ENCODE results near the gene MLYCD. TPM values are rescaled to one million over a fixed set of nuclear protein-coding genes. Genes with fewer than 3 reads are reported as not detected.
A peak's percentile ranks its signal among the peaks of the same experiment; 100 is the strongest.

Gene MLYCD
- total and polyA plus RNA-seq, 2 donors from 2014 or later: 8.8 to 9.1 TPM

DNA sequence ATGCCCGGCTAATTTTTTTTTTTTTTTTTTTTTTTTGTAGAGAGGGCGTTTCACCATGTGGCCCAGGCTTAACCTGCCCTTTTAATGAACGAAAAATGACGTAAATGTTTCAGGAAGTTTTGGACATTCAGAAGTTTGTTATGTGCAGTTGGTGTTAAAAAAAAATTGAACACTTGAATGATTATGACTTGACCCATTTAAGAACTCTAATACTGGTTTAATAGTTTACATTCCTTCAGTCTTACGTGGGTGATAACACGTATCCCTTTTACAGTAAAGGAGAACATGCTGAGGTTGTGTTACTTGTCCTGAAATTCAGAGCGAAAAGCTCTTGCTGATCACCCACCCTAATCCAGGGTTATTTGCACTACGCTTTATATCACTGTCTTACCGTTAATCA is 1.7 kb downstream of the MLYCD start:
- Histone ChIP-seq H3K4me1 (ENCODE audit: control insufficient read depth in 2 of 3, insufficient read depth in 2 of 3, low read depth in 1 of 3, low read length in 3 of 3) (peaks cover 0 to 11% (median 6%) of the 10 kb centered on the region in 3 donors), H3K27me3 (ENCODE audit: control insufficient read depth, insufficient read depth, low read length) (no peaks in the 10 kb centered on the region), H3K4me3 (ENCODE audit: low read length in 3 of 3) (no peak overlapping the region), H3K9me3 (ENCODE audit: control insufficient read depth in 2 of 3, insufficient read depth in 1 of 3, low read length in 3 of 3) (no peaks in the 10 kb centered on the region), H3K9ac (ENCODE audit: low read length in 3 of 3) (no peak overlapping the region), H3K27ac (ENCODE audit: low read depth in 2 of 2, low read length in 2 of 2) (no peak overlapping the region), H3K36me3 (ENCODE audit: control insufficient read depth in 2 of 3, insufficient read depth in 3 of 3, low read length in 3 of 3) (peaks cover 0 to 4% (median 0%) of the 10 kb centered on the region in 3 donors)
- intact Hi-C loops (cut with DNase I): no loop called here
- FAIRE-seq: no peak
- TF ChIP-seq, protein P1, sequence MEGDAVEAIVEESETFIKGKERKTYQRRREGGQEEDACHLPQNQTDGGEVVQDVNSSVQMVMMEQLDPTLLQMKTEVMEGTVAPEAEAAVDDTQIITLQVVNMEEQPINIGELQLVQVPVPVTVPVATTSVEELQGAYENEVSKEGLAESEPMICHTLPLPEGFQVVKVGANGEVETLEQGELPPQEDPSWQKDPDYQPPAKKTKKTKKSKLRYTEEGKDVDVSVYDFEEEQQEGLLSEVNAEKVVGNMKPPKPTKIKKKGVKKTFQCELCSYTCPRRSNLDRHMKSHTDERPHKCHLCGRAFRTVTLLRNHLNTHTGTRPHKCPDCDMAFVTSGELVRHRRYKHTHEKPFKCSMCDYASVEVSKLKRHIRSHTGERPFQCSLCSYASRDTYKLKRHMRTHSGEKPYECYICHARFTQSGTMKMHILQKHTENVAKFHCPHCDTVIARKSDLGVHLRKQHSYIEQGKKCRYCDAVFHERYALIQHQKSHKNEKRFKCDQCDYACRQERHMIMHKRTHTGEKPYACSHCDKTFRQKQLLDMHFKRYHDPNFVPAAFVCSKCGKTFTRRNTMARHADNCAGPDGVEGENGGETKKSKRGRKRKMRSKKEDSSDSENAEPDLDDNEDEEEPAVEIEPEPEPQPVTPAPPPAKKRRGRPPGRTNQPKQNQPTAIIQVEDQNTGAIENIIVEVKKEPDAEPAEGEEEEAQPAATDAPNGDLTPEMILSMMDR (IDR thresholded peaks at IDR 0.05; ENCODE audit: borderline replicate concordance, extremely low read depth, insufficient read depth): no peak
- no peak for DNase-seq

- no peak for DNase-seq
- intact Hi-C loops (cut with DNase I): no loop called here
- Histone ChIP-seq H3K27ac (ENCODE audit: low read depth in 2 of 2, low read length in 2 of 2) (no peak overlapping the region), H3K9ac (ENCODE audit: low read length in 3 of 3) (no peak overlapping the region), H3K4me1 (ENCODE audit: control insufficient read depth in 2 of 3, insufficient read depth in 2 of 3, low read depth in 1 of 3, low read length in 3 of 3) (peaks cover 0 to 11% (median 6%) of the 10 kb centered on the region in 3 donors), H3K9me3 (ENCODE audit: control insufficient read depth in 2 of 3, insufficient read depth in 1 of 3, low read length in 3 of 3) (no peaks in the 10 kb centered on the region), H3K27me3 (ENCODE audit: control insufficient read depth, insufficient read depth, low read length) (no peaks in the 10 kb centered on the region), H3K4me3 (ENCODE audit: low read length in 3 of 3) (no peak overlapping the region), H3K36me3 (ENCODE audit: control insufficient read depth in 2 of 3, insufficient read depth in 3 of 3, low read length in 3 of 3) (peaks cover 0 to 4% (median 0%) of the 10 kb centered on the region in 3 donors)
- FAIRE-seq: no peak
- TF ChIP-seq, protein P1 (IDR thresholded peaks at IDR 0.05; ENCODE audit: borderline replicate concordance, extremely low read depth, insufficient read depth): no peak
These were observed 2.2 kb downstream of the MLYCD start for GRCh38 chr16:83901101-83901500.

GRCh38 chr16:83903751-83904150 is 4.8 kb downstream of the MLYCD start:
- peak in 3 of 5 donors; percentile 53 to 63 (median 55) for DNase-seq
- no peaks in the 10 kb centered on the region for H3K27me3 ChIP-seq (ENCODE audit: control insufficient read depth, insufficient read depth, low read length)
- TF ChIP-seq, protein P1 (IDR thresholded peaks at IDR 0.05; ENCODE audit: borderline replicate concordance, extremely low read depth, insufficient read depth): no peak
- H3K9ac ChIP-seq (ENCODE audit: low read length in 3 of 3): no peak overlapping the region
- H3K4me1 ChIP-seq (ENCODE audit: control insufficient read depth in 2 of 3, insufficient read depth in 2 of 3, low read depth in 1 of 3, low read length in 3 of 3): peaks cover 0 to 6% (median 6%) of the 10 kb centered on the region in 3 donors
- no peaks in the 10 kb centered on the region for H3K9me3 ChIP-seq (ENCODE audit: control insufficient read depth in 2 of 3, insufficient read depth in 1 of 3, low read length in 3 of 3)
- intact Hi-C loops (cut with DNase I): no loop called here
- no peak overlapping the region for H3K27ac ChIP-seq (ENCODE audit: low read depth in 2 of 2, low read length in 2 of 2)
- no peak for FAIRE-seq
- peaks cover 0 to 17% (median 7%) of the 10 kb centered on the region in 3 donors for H3K36me3 ChIP-seq (ENCODE audit: control insufficient read depth in 2 of 3, insufficient read depth in 3 of 3, low read length in 3 of 3)
- no peak overlapping the region for H3K4me3 ChIP-seq (ENCODE audit: low read length in 3 of 3)

GRCh38 chr16:83906683-83907082 is 7.8 kb downstream of the MLYCD start:
- Histone ChIP-seq H3K27me3 (ENCODE audit: control insufficient read depth, insufficient read depth, low read length) (no peaks in the 10 kb centered on the region), H3K4me3 (ENCODE audit: low read length in 3 of 3) (no peak overlapping the region), H3K4me1 (ENCODE audit: control insufficient read depth in 2 of 3, insufficient read depth in 2 of 3, low read depth in 1 of 3, low read length in 3 of 3) (no peaks in the 10 kb centered on the region), H3K36me3 (ENCODE audit: control insufficient read depth in 2 of 3, insufficient read depth in 3 of 3, low read length in 3 of 3) (peaks cover 0 to 27% (median 10%) of the 10 kb centered on the region in 3 donors), H3K9ac (ENCODE audit: low read length in 3 of 3) (no peak overlapping the region), H3K9me3 (ENCODE audit: control insufficient read depth in 2 of 3, insufficient read depth in 1 of 3, low read length in 3 of 3) (no peaks in the 10 kb centered on the region), H3K27ac (ENCODE audit: low read depth in 2 of 2, low read length in 2 of 2) (no peak overlapping the region)
- FAIRE-seq (no peak), DNase-seq (no peak)
- intact Hi-C loops (cut with DNase I): no loop called here
- TF ChIP-seq, protein P1 (IDR thresholded peaks at IDR 0.05; ENCODE audit: borderline replicate concordance, extremely low read depth, insufficient read depth): no peak

Measured in kidney (tissue), 14 donors.